OCI-LY7 (cell line): ENCODE measurements around the gene BLM. TPM values are rescaled to one million over a fixed set of nuclear protein-coding genes. Genes with fewer than 3 reads are reported as not detected.
A peak's percentile ranks its signal among the peaks of the same experiment; 100 is the strongest.
"Not testable (repeated sequence)": the region's sequence is repeated elsewhere in the genome, so short reads cannot be mapped to it uniquely, and the experiment has no call there.

Source experiments
- Bru-seq: library from RNA; stranded (reverse); fragments of 400-500 nt; gene quantifications from one replicate; lab custom pipeline; 2021; lab: Mats Ljungman, UMichigan
- BruChase-seq, 2 experiments: library from RNA; stranded (reverse); fragments of 400-500 nt; gene quantifications; one replicate each; lab custom pipeline; 2021; lab: Mats Ljungman, UMichigan
- BruUV-seq: library from RNA; stranded (reverse); fragments of 400-500 nt; replicated peaks from 2 replicates; lab custom pipeline; 2021; lab: Mats Ljungman, UMichigan
- CTCF ChIA-PET: fragments of 300-600 bp; sonication (Branson Sonifier 250); formaldehyde crosslinking; loops from one replicate; lab custom pipeline; 2022; ENCODE audit warnings: antibody characterized with exemption; ENCODE audit not compliant: unreplicated experiment; lab: Charles Lee
- POLR2A ChIA-PET: fragments of 300-600 bp; sonication (Branson Sonifier 250); formaldehyde crosslinking; loops from one replicate; lab custom pipeline; 2022; ENCODE audit warnings: antibody characterized with exemption; lab: Charles Lee
- DNase-seq: peaks from one replicate; pipeline ENCODE4 v3.0.0-alpha.2; 2015; ENCODE audit warnings: low spot score
- H2AFZ ChIP-seq: fragments of 200-600 bp; sonication (generic), shearing (Covaris generic); 2 replicates; pipeline ENCODE4 v1.6.1; 2014; ENCODE audit warnings: mild to moderate bottlenecking, antibody characterized with exemption, low read length, moderate library complexity
- H3K27ac ChIP-seq: fragments of 200-600 bp; sonication (generic); 2 replicates; pipeline ENCODE4 v1.5.1; 2014; ENCODE audit warnings: mixed run types, low read depth, mild to moderate bottlenecking, moderate library complexity, low read length, inconsistent platforms; ENCODE audit not compliant: poor library complexity, severe bottlenecking
- H3K36me3 ChIP-seq: fragments of 200-600 bp; sonication (generic); 2 replicates; pipeline ENCODE4 v1.6.1; 2014; ENCODE audit warnings: mild to moderate bottlenecking, antibody characterized with exemption, low read length, moderate library complexity, mixed read lengths; ENCODE audit not compliant: insufficient read depth
- H3K4me1 ChIP-seq: fragments of 200-600 bp; sonication (generic); 2 replicates; pipeline ENCODE4 v1.5.1; 2014; ENCODE audit warnings: mild to moderate bottlenecking, low read length; ENCODE audit not compliant: insufficient read depth, poor library complexity, severe bottlenecking
- H3K4me2 ChIP-seq: fragments of 200-600 bp; sonication (generic); 2 replicates; pipeline ENCODE4 v1.6.1; 2014; ENCODE audit warnings: mild to moderate bottlenecking, low read length
- H3K4me3 ChIP-seq: fragments of 200-600 bp; sonication (generic); 2 replicates; pipeline ENCODE4 v1.5.1; 2014; ENCODE audit warnings: mild to moderate bottlenecking, low read depth, low read length; ENCODE audit not compliant: poor library complexity, severe bottlenecking
- H3K79me2 ChIP-seq: fragments of 200-600 bp; sonication (generic); 2 replicates; pipeline ENCODE4 v1.6.1; 2016; ENCODE audit warnings: low read depth, mild to moderate bottlenecking, low read length, moderate library complexity, mixed read lengths; ENCODE audit not compliant: insufficient read depth
- H3K9me2 ChIP-seq: fragments of 200-600 bp; sonication (generic); 2 replicates; pipeline ENCODE4 v1.6.1; 2016; ENCODE audit warnings: mild to moderate bottlenecking, low read length, mixed read lengths; ENCODE audit not compliant: insufficient read depth
- H3K9me3 ChIP-seq: fragments of 200-600 bp; sonication (generic); 2 replicates; pipeline ENCODE4 v1.6.1; 2014; ENCODE audit warnings: mild to moderate bottlenecking, mixed run types, low read length, mixed read lengths
- H4K20me1 ChIP-seq: fragments of 200-600 bp; sonication (generic); 2 replicates; pipeline ENCODE4 v1.6.1; 2014; ENCODE audit warnings: mild to moderate bottlenecking, antibody characterized with exemption, low read length, moderate library complexity, mixed read lengths; ENCODE audit not compliant: insufficient read depth
- CTCF ChIP-seq: fragments of 200-600 bp; sonication (generic); conservative IDR thresholded peaks from 2 replicates; pipeline ENCODE4 v1.5.1; 2014; ENCODE audit warnings: mild to moderate bottlenecking, antibody characterized with exemption, low read length, moderate library complexity, mixed read lengths
- EZH2phosphoT487 ChIP-seq: fragments of 200-600 bp; sonication (generic); IDR thresholded peaks from 2 replicates; pipeline ENCODE4 v1.6.1; 2018; ENCODE audit warnings: low read depth, borderline replicate concordance, mild to moderate bottlenecking, mixed run types, antibody characterized with exemption, low read length, moderate library complexity, mixed read lengths
- intact Hi-C: fragments of 100-400 bp; cut with micrococcal nuclease; formaldehyde crosslinking; loops from one replicate; pipeline ENCODE4 v1.10.0; 2022; ENCODE audit not compliant: unreplicated experiment
- long read RNA-seq: library from polyadenylated mRNA; stranded (forward); transcript quantifications from one replicate; pipeline ENCODE4 v2.0.0, GENCODE V29; 2022
- total RNA-seq, 2 experiments: library from RNA; depleted of rRNA in 1 of 2; stranded (reverse); fragments of >200 nt in 1 of 2; shearing (Covaris generic) in 1 of 2; gene quantifications; 2 replicates each; pipeline ENCODE4 v1.2.3, GENCODE V29; 2014 to 2022

The BLM gene
- total RNA-seq (2014; rRNA removed; shearing (Covaris generic)): 47.1 and 52.8 TPM in 2 replicates
- 51.8 and 55.4 TPM in 2 replicates for total RNA-seq (2022)
- percentile 85 among the genes with signal in this experiment for Bru-seq, nascent RNA
- BruChase-seq, experiment 1, labeled RNA remaining after a 6-hour chase: percentile 80 among the genes with signal in this experiment
- BruChase-seq, experiment 2, labeled RNA remaining after a 2-hour chase: percentile 85 among the genes with signal in this experiment
- long read RNA-seq, full-length matches to known transcripts: 90 of 135 reads
- long read RNA-seq, partial matches to known transcripts: 9 of 135 reads
- long read RNA-seq, other reads (novel, unspliced or antisense): 36 of 135 reads

GRCh38 chr15:90716976-90717821, at the start of gene BLM:
Gene BLM, plus strand, starts transcription at chr15:90717346. Its CDS starts 30,047 bp downstream, at chr15:90747393.
- BruUV-seq: no TSS peak
- intact Hi-C loops: loop anchor here (1.0 to 5.0 kb wide), 3 partner anchors 69 to 218 kb away; partner anchors contain the start of gene UNC45A

GRCh38 chr15:90667755-90668345, 49.3 kb upstream of the BLM start:
- POLR2A ChIA-PET: interaction anchor here (0.7 kb wide), 1 partner anchor 120 kb away, joined by 4 read pairs; no protein-coding TSS in a partner anchor
- H3K4me1 ChIP-seq: peaks cover 19% of the 10 kb centered on the region
- H3K4me2 ChIP-seq, H2AFZ ChIP-seq, intact Hi-C loops, CTCF ChIA-PET, BruUV-seq, H4K20me1 ChIP-seq, H3K36me3 ChIP-seq, H3K4me3 ChIP-seq, H3K27ac ChIP-seq, DNase-seq, H3K9me2 ChIP-seq, H3K9me3 ChIP-seq, H3K79me2 ChIP-seq: not testable (repeated sequence)

More at GRCh38 chr15:90716976-90717821, at the start of gene BLM:
- Histone ChIP-seq H3K79me2 (peaks cover 50% of the 10 kb centered on the region), H3K4me1 (peaks cover 26% of the 10 kb centered on the region), H3K27ac (peak within 1 kb of the TSS; percentile 88), H3K4me3 (peak within 1 kb of the TSS; percentile 96), H4K20me1 (peaks cover 16% of the 10 kb centered on the region; the same call in 1 of the 2 replicates), H3K36me3 (peaks cover 25% of the 10 kb centered on the region), H3K9me3 (no peaks in the 10 kb centered on the region), H3K9me2 (no peaks in the 10 kb centered on the region), H2AFZ (peak within 1 kb of the TSS; percentile 78), H3K4me2 (peak within 1 kb of the TSS; percentile 94)
- ChIA-PET CTCF (interaction anchor here (0.5 to 1.7 kb wide), 7 partner anchors 21 to 218 kb away, joined by 3 to 5 read pairs (median 4); partner anchors contain the start of gene UNC45A), POLR2A (interaction anchor here (0.5 to 2.4 kb wide), 20 partner anchors 10 to 516 kb away, joined by 3 to 10 read pairs (median 3); partner anchors contain the start of genes HDDC3 and SEMA4B)
- peak; percentile 98 for DNase-seq
- TF ChIP-seq EZH2phosphoT487 (no peak), CTCF (0 out of 2 replicates have a peak, but pooled peaks have one; percentile 21)

GRCh38 chr15:90670631-90671030, 46.5 kb upstream of the BLM start:
- H3K9me2 ChIP-seq, H2AFZ ChIP-seq, H3K4me1 ChIP-seq, H3K9me3 ChIP-seq, intact Hi-C loops, BruUV-seq, H3K36me3 ChIP-seq, H3K4me3 ChIP-seq, H3K79me2 ChIP-seq, H3K4me2 ChIP-seq, H4K20me1 ChIP-seq, CTCF ChIA-PET, DNase-seq, H3K27ac ChIP-seq: not testable (repeated sequence)
- POLR2A ChIA-PET: interaction anchor here (0.6 to 1.2 kb wide), 3 partner anchors 12 to 234 kb away, joined by 3 to 4 read pairs (median 3); no protein-coding TSS in a partner anchor
